K562 (cell line): Measurements from ENCODE around the gene CD52. TPM values are rescaled to one million over a fixed set of nuclear protein-coding genes. Genes with fewer than 3 reads are reported as not detected.

ENCODE experiments used
- ADNP ChIP-seq: fragments of 200-800 bp; sonication (Bioruptor generic); IDR thresholded peaks from 2 replicates; pipeline ENCODE4 v1.6.1; 2016; ENCODE audit warnings: missing genetic modification characterization, missing compliant biosample characterization
- ARID1B ChIP-seq: fragments of 450-650 bp; IDR thresholded peaks from 2 replicates; pipeline ENCODE4 v1.6.1; 2016; ENCODE audit warnings: antibody characterized with exemption, mild to moderate bottlenecking, inconsistent platforms
- BRD9 ChIP-seq: fragments of 450-650 bp; IDR thresholded peaks from 2 replicates; pipeline ENCODE4 v1.6.1; 2018; ENCODE audit warnings: low read depth; ENCODE audit not compliant: partially characterized antibody
- CAMTA2 ChIP-seq: fragments of 250-450 bp; sonication (Bioruptor Pico); conservative IDR thresholded peaks from 2 replicates; pipeline ENCODE4 v1.5.1; 2022
- FIP1L1 ChIP-seq: fragments of 200-400 bp; formaldehyde crosslinking; IDR thresholded peaks from 2 replicates; pipeline ENCODE4 v1.6.1; 2018; ENCODE audit warnings: mild to moderate bottlenecking, low read depth, low read length; ENCODE audit not compliant: poor library complexity, severe bottlenecking
- FOXA1 ChIP-seq: fragments of 450-650 bp; IDR thresholded peaks from 2 replicates; pipeline ENCODE4 v1.6.1; 2016; ENCODE audit warnings: mild to moderate bottlenecking, borderline replicate concordance
- FOXJ2 ChIP-seq: fragments of 200-800 bp; sonication (Bioruptor generic); IDR thresholded peaks from 2 replicates; pipeline ENCODE4 v1.6.1; 2016; ENCODE audit warnings: missing genetic modification characterization, missing compliant biosample characterization
- FOXJ3 ChIP-seq: sonication (generic); formaldehyde crosslinking; IDR thresholded peaks from 2 replicates; pipeline ENCODE4 v1.4.0; 2020; ENCODE audit warnings: mild to moderate bottlenecking, missing genetic modification reagents
- HES1 ChIP-seq: fragments of 450-650 bp; IDR thresholded peaks from 2 replicates; pipeline ENCODE4 v1.6.1; 2016; ENCODE audit warnings: low read depth, mild to moderate bottlenecking, moderate library complexity
- HSF4 ChIP-seq: fragments of 250-450 bp; sonication (Bioruptor Pico); IDR thresholded peaks from 2 replicates; pipeline ENCODE4 v2.1.2; 2022; ENCODE audit warnings: mild to moderate bottlenecking, moderate library complexity, borderline replicate concordance
- KAT2B ChIP-seq: IDR thresholded peaks from one replicate; pipeline ENCODE4 v1.6.1; 2012; ENCODE audit warnings: low read depth, mild to moderate bottlenecking, control low read depth, inconsistent platforms, low read length, moderate library complexity
- NONO ChIP-seq, 2 experiments: fragments of 200-400 bp in 1 of 2; fragments of 450-650 bp in 1 of 2; formaldehyde crosslinking in 1 of 2; IDR thresholded peaks; 2 replicates each; pipeline ENCODE4 v1.6.1; 2017; ENCODE audit warnings: low read depth in 2 of 2, mild to moderate bottlenecking in 2 of 2, moderate library complexity in 2 of 2, low read length in 1 of 2
- SOX6 ChIP-seq: fragments of 450-650 bp; IDR thresholded peaks from 2 replicates; pipeline ENCODE4 v1.6.1; 2014; ENCODE audit warnings: mild to moderate bottlenecking
- TARDBP ChIP-seq: fragments of 450-650 bp; IDR thresholded peaks from 2 replicates; pipeline ENCODE4 v1.6.1; 2016
- THRAP3 ChIP-seq: fragments of 450-650 bp; IDR thresholded peaks from 2 replicates; pipeline ENCODE4 v1.6.1; 2016; ENCODE audit warnings: mild to moderate bottlenecking, inconsistent platforms, borderline replicate concordance
- ZFP1 ChIP-seq: fragments of 450-650 bp; formaldehyde crosslinking; IDR thresholded peaks from 2 replicates; pipeline ENCODE4 v1.4.0; 2020; ENCODE audit warnings: mild to moderate bottlenecking, mixed read lengths
- ZMIZ1 ChIP-seq, 2 experiments: fragments of 150-350 bp in 1 of 2; IDR thresholded peaks; 2 replicates each; pipeline ENCODE4 v1.6.1; 2012 to 2016; ENCODE audit warnings: low read depth in 2 of 2, low read length in 2 of 2, mild to moderate bottlenecking in 1 of 2, moderate library complexity in 1 of 2
- polyA plus RNA-seq, 8 experiments: library from polyadenylated mRNA; depleted of rRNA in 4 of 8; stranded (reverse) in 5 of 8; unstranded in 3 of 8; fragments of >200 nt; fragmentation: Nextera tagmentation in 2 of 8; fragmentation: Illumina TruSeq in 1 of 8; extraction: Ambion mirVana in 2 of 8; extraction: Trizol in 1 of 8; gene quantifications; 2 replicates each; pipeline versions ENCODE4 v1.2.1 to v1.2.3, GENCODE V29; 2011 to 2014; ENCODE audit warnings: inconsistent platforms in 1 of 8, missing spikeins in 1 of 8
- total RNA-seq, 7 experiments: library from RNA; depleted of rRNA in 6 of 7; stranded (reverse); fragments of >200 nt in 6 of 7; fragmentation: Illumina TruSeq in 2 of 7; extraction: Trizol in 2 of 7; gene quantifications; 2 replicates each; pipeline versions ENCODE4 v1.2.1 to v1.2.3, GENCODE V29; 2011 to 2021; ENCODE audit warnings: low replicate concordance in 1 of 7
- TF ChIP-seq, protein P1 (sequence below): fragments of 250-450 bp; sonication (Bioruptor Pico); IDR thresholded peaks from 2 replicates; pipeline ENCODE4 v1.4.0; 2020; ENCODE audit warnings: borderline replicate concordance

Gene CD52
- total and polyA plus RNA-seq, 9 of the 15 experiments (the other 6 are each of a cell fraction or from before 2014, with no cell fraction given): 34.9 to 488 (median 173) TPM

GRCh38 chr1:26358411-26359384 is 40.9 kb downstream of the CD52 start (continued):
- TF ChIP-seq ADNP (tag) (no peak), ARID1B (no peak), THRAP3 (no peak), HES1 (no peak), FOXJ3 (CRISPR knock-in tag) (no peak), FOXA1 (no peak), ZMIZ1 (IDR thresholded peaks at IDR 0.05; ENCODE audit: low read depth in 2 of 2, low read length in 2 of 2) (no peak), FOXJ2 (tag) (no peak), NONO (IDR thresholded peaks at IDR 0.05; ENCODE audit: low read depth in 2 of 2, low read length in 1 of 2) (no peak), BRD9 (no peak), CAMTA2 (CRISPR knock-in tag) (no peak), SOX6 (no peak), HSF4 (CRISPR knock-in tag) (no peak), ZFP1 (CRISPR knock-in tag) (no peak), FIP1L1 (no peak), TARDBP (no peak), KAT2B (no peak)
- TF ChIP-seq, protein P1, sequence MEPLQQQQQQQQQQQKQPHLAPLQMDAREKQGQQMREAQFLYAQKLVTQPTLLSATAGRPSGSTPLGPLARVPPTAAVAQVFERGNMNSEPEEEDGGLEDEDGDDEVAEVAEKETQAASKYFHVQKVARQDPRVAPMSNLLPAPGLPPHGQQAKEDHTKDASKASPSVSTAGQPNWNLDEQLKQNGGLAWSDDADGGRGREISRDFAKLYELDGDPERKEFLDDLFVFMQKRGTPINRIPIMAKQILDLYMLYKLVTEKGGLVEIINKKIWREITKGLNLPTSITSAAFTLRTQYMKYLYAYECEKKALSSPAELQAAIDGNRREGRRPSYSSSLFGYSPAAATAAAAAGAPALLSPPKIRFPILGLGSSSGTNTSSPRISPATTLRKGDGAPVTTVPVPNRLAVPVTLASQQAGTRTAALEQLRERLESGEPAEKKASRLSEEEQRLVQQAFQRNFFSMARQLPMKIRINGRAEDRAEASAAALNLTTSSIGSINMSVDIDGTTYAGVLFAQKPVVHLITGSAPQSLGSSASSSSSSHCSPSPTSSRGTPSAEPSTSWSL (CRISPR knock-in tag): no peak
